PC-3 (cell line): ENCODE measurements around the gene AOPEP.

ENCODE experiments used
- EZH2 ChIP-seq: fragments of 300-600 bp; sonication (generic); IDR thresholded peaks from one replicate; pipeline ENCODE4 v1.6.1; 2017; ENCODE audit warnings: antibody characterized with exemption, mild to moderate bottlenecking, low read length; ENCODE audit not compliant: unreplicated experiment
- EZH2phosphoT487 ChIP-seq: fragments of 300-600 bp; sonication (generic); IDR thresholded peaks from 2 replicates; pipeline ENCODE4 v1.6.1; 2018; ENCODE audit warnings: mild to moderate bottlenecking, antibody characterized with exemption, low read length, borderline replicate concordance
- TF ChIP-seq, protein P1 (sequence below): fragments of 300-600 bp; sonication (generic); conservative IDR thresholded peaks from 2 replicates; pipeline ENCODE4 v1.5.1; 2017; ENCODE audit warnings: antibody characterized with exemption, low read depth, mild to moderate bottlenecking, low read length

DNA sequence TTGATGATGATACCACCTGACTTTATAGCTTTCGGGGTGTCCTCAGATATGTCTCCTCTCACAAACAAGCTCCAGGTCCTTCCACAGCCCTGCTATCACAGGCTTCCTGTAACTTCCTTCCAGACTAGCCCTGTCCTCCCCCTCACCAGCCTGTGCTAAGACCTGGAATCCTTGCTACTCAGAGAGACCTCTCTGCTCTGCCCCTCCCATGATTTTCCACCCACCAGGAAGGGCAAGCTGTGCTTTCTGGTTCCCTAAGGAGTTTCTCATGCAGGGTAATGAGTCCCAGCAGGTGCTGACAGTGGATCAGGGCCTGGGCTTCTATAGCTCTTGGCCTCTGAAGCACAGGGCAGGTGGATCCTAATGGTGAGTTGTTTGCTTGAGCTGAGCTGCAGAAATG lies 86.9 kb downstream of the AOPEP start:
- TF ChIP-seq, protein P1, sequence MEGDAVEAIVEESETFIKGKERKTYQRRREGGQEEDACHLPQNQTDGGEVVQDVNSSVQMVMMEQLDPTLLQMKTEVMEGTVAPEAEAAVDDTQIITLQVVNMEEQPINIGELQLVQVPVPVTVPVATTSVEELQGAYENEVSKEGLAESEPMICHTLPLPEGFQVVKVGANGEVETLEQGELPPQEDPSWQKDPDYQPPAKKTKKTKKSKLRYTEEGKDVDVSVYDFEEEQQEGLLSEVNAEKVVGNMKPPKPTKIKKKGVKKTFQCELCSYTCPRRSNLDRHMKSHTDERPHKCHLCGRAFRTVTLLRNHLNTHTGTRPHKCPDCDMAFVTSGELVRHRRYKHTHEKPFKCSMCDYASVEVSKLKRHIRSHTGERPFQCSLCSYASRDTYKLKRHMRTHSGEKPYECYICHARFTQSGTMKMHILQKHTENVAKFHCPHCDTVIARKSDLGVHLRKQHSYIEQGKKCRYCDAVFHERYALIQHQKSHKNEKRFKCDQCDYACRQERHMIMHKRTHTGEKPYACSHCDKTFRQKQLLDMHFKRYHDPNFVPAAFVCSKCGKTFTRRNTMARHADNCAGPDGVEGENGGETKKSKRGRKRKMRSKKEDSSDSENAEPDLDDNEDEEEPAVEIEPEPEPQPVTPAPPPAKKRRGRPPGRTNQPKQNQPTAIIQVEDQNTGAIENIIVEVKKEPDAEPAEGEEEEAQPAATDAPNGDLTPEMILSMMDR = no peak
- TF ChIP-seq EZH2 = no peak
- no peak for TF ChIP-seq EZH2phosphoT487
